HG03095 (cell line): ENCODE data around the gene CA9.

Experiments used
- ATAC-seq: cut with Tn5 transposase; IDR thresholded peaks from one replicate; pipeline ENCODE4 v1.9.1; 2021; ENCODE audit warnings: moderate library complexity; ENCODE audit not compliant: unreplicated experiment

Gene CA9

DNA sequence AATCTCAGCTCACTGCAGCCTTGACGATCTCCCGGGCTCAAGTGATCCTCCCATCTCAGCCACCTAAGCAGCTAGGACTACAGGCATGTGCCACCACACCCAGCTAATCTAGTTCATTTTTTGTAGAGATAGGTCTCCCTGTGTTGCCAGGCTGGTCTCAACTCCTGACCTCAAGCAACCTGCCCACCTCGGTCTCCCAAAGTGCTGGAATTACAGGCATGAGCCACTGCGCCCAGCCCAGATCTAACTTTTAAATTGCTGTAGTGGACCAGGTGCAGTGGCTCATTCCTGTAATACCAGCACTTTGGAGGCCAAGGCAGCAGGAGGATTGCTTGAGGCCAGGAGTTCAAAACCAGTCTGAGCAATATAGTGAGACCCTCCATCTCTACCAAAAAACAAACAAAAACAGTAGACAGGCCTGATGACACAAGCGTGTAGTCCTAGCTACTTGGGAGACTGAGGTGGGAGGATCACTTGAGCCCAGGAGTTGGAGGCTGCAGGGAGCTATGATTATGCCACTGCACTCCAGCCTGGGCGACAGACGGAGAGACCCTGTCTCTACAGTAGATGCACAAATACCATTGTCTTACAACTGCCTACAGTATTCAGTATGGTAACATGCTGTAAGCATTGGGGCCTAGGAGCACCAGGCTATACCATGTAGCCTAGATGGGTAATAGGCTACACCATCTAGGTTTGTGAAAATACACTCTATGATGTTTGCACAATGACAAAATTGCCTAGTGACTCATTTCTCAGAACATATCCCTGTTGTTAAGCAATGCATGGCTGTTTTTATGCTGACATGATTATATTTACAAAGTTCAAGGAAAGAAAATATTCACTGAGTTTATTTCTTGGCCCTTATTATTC is 21.5 kb upstream of the CA9 start:
- ATAC-seq = no peak

DNA sequence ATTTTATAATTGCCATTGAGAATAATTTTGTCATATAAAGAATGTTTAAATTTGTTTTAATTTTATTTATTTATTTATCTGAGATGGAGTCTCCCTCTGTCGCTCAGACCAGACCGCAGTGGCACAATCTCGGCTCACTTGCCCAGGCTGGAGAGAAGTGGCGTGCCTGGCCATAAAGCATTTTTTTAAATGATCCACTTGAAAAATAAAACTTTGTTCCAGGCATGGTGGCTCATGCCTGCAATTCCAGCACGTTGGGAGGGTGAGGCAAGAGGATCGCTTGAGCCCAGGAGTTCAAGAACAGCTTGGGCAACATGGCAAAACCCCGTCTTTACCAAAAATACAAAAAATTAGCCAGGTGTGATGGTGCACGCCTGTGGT is 20.9 kb upstream of the CA9 start:
- ATAC-seq = no peak

DNA sequence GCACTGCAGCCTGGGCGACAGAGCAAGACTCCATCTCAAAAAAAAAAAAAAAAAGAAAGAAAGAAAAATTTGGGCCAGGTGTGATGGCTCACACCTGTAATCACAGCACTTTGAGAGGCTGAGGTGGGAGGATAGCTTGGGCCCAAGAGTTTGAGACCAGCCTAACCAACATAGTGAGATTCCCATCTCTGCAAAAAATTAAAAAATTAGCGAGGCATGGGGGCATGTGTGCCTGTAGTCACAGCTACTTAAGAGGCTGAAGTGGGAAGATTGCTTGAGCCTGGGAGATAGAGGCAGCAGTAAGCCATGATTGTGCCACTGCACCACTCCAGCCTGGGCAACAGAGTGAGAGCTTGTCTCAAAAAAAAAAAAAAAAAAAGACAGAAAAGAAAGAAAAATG is 20.1 kb upstream of the CA9 start:
- no peak for ATAC-seq

DNA sequence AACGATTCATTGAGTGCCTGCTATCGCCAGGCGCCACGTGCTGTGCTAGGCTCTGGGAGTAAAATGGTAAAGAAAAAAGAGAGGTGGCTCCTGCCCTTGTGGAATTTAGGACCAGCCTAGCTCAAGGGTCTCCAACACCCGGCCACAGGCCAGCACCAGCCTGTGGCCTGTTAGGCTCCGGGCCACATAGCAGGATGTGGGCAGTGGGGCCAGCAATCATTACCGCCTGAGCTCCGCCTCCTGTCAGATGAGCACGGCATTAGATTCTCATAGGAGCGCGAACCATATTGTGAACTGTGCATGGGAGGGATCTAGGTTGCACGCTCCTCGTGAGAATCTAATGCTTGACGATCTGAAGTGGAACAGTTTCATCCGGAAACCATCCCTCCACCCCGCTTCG is 17.4 kb upstream of the CA9 start:
- ATAC-seq = no peak

DNA sequence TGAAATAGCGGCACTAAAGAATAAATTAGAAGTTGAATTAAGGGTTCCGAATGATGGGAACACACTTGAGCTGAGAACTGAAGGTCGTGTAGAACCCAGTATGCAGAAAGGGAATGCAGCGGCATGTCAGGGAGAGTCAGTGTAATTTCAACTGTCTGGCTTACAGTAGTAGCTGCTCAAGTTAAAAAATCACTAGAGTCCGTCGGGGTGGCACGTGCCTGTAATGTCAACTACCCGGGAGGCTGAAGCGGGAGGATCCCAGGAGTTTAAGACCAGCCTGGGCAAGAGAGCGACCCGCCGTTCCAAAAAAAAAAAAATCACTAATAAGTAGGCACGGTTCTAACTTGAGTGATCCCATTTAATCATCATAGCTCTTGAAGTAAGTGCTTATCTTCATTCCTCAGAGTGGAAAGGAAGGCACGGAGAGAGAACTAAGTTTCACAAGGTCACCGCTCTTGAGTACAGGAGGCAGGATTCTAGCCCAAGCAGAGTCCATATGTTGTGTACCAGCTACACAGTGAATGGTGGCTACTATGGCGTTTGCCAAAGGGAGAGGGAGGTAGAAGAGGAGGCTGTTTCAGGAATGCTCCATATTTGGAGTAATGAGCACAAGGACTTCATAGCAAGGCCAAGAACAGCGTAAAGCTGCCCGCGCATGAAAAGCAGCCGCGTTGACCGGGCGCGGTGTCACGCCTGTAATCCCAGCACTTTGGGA is 16.7 kb upstream of the CA9 start:
- ATAC-seq = no peak

DNA sequence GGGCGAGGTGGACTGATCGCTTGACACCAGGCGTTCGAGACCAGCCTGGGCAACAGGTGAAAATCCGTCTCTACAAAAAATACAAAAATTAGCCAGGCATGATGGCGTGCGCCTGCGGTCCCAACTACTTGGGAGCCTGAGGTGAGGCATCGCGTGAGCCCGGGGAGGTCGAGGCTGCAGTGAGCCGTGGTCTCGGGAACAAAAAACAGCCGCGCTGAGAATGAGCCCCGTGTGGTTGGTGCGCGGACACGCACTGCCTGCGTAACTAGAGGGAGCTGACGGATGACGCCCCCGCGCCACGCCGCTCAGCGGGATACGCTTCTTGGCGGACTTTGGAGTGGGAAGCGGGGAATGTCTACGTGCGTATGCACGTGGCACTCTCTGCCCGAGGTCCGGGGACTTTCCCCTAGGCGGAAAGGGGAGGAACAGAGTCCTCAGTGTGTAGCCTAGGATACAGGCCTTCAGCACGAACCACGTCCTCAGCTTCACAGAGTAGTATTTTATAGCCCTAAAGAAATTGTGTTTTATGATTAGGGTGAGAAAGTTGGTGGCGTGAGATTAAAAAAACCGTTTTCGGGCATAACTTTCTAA is 16.1 kb upstream of the CA9 start, which contains the start of gene RMRP:
TSS of gene RMRP (minus strand) at position 474 of the 591 bp plus-strand sequence.
- peak; percentile 85 for ATAC-seq

DNA sequence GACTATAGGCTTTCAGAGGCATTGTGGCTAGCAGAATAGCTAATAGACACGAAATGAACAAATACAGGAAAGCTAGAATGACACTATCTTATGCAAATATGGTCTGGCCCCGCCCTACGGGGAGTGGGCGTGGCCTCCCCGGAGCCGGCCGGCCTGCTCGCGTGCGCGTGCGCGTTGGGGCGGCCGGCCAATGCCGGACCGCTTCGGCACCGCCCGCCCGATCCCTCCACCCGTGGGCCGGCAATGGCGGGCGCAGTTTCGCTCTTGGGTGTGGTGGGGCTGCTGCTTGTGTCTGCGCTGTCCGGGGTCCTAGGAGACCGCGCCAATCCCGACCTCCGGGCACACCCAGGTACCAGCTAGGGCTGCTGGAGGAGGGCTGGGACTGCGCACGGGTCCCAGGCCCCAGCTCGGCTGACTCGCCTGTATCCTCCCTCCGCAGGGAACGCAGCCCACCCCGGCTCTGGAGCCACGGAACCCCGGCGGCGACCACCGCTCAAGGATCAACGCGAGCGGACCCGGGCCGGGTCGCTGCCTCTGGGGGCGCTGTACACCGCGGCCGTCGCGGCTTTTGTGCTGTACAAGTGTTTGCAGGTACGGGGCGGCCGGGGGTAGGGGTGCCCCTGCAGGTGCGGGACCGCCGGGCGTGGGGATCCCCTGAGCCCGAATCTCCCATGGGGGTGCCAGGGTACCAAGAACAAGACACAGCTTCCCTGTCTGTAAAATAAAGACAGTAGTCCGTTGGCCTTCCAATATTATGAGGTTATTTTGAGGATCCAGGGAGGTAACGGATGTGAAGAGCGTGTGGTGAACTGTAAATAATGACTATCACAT is 15.4 kb upstream of the CA9 start, which contains the start of gene CCDC107:
TSS of gene CCDC107 (plus strand) at position 156 of the 831 bp plus-strand sequence. CDS start at position 244, 88 bp downstream.
- ATAC-seq = peak; percentile 44

DNA sequence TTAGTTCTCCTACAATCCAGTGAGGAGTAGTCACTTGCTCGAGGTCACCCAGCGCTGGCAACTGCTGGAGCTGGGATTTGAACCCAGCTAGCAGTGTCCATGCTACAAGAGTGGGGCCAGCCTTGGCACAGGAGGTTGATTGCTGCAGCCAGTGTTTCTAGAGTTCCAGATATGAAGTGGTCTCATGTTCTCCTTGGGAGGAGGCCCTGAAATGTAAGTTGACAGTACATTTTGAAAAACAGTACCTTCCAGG is 14.8 kb upstream of the CA9 start:
- no peak for ATAC-seq

DNA sequence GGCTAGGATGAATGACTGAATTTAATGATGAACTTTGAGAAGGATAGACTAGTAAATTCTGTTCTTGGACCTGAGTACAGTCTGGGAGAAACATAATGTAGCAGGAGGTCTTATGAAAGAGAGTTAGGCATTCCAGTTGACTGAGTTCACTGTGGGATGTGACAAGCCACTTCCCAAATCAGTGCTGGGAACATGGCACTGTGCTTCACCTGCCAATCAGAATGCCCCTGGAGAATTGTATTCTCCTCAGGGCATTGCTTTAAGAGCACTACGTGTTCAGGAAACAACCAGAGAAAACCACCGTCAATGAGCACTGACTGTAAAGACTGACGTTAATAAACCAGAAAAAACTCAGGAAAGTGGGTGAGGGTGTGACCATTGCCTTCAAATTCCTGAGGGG is 14.4 kb upstream of the CA9 start:
- ATAC-seq = no peak

DNA sequence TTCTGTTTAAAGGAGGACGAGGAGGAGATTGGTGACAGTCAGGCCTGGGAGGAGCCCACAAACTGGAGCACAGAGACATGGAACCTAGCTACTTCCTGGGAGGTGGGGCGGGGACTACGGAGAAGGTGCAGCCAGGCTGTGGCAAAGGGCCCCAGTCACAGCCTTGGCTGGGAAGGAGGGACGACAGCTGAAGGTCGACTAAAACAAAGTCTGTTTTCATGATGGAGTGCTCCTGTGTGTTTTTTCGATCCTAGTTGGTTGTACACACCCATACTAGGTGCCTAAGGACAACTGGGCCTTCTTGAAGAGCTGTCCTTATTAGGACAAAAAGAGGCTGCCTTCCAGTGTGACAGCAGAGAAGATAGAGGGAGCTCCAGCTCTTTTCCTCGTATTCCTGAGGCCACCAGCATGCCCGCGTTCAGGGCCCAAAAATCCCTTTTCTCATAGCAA is 12.7 kb upstream of the CA9 start:
- ATAC-seq = no peak

DNA sequence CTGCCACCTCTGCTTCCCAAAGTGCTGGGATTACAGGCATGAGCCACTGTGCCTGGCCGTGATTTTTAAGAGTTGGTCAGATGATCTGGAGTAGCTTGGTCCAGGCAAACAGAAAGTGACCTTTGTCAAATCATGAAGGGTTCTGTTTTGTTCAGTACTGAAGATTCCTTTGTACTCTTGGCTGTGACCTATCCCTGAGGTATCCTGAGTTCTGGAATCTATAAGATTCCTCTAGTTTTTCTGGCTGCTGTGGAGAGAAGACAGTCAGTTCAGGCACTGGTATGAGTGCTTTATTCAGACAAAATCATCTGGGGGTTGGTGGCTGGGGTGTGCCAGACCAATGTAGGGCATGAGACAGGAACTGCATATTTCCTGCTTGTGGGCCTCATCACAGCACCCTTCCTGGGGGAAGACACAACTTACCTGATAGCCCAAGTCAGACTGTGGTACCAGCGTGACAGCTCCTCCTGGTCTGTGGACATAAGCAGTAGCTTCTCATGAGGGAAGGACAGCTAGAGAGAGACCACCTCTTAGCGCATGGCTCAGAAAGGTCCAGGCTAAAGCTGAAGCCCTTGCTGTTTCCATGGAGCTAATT is 11.9 kb upstream of the CA9 start:
- no peak for ATAC-seq

DNA sequence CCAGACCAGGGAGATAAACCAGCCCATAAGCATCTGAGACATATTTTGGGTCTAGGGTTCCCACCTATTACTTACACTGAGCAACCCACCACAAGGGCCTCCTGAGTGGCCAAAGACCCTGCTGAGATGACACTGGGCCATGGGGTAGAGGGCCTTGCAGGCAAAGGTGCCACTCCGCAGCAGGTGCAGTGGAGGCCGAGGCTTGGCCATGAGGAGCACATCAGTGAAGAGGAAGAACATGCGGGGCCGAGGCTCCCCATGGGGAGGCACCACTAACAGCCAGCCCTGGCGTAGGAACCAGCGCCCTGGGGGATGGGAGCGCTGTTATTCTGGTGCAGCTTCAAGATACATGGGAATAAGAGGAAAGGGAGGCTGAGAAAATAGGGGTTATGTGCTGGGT is 11.3 kb upstream of the CA9 start:
- ATAC-seq = no peak

DNA sequence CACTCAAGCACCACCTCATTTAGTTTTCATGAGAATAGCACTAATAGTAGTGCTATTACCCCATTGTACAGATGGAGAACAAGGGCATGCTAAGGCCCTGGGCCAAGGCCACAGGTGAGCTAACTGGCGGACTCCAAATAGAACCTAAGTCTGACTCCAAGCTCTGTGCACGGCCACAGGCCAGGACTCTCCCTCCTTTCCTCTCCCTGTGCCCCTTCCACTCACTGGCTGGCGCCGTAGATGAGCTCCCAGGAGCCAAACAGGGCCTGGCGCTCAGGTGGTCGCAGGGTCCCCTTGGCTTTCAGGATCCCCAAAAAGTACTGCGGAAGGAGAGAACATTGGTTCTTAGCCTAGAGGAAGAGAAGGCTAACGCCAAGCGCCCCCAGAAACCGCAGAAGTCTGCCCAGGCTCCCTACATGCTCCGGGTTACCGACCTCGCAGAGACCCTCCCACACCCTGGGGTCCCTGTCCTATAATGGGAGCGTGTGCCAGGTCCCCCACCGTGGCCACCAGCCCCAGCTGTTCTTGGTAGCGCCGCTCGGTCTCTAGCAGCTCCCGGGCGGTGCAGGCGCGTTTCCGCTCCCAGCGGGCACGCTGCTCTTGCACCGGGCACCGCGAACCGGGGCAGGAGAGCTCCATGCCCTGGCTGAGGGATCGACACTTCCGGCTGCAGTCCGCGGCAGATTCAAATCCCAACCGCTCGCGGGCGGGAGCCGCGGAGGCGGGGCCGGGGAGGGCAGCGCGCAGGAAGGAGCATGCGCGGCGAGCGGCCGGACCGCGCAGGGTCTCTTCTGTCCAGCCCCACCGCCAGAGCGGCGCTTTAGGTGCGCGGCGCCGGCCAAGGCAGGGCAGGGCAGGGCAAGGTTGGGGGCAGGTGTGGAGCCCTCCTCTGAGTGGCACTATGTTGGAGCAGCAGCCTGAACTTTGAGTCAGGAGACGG is 8.9 kb upstream of the CA9 start, which contains the start of gene ARHGEF39:
TSS of gene ARHGEF39 (minus strand) at position 665 of the 940 bp plus-strand sequence. CDS start at position 639, 26 bp downstream.
- ATAC-seq = peak; percentile 61

DNA sequence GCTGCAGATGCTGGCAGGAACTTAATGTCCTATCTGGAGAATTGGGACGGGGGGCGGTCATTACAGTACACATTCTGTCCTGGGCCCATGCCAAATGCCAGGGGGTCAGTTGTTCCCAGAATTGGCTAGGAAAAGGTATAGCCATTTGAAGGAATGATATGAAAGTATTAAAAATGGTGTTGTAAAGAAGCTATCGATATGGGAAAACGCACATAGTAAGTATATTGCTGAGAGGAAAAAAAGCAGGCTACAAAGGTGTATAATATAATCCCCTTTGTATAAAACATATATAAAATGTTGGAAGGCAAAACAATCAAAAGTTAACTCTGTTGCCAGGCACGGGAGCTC is 8.3 kb upstream of the CA9 start:
- ATAC-seq = no peak

DNA sequence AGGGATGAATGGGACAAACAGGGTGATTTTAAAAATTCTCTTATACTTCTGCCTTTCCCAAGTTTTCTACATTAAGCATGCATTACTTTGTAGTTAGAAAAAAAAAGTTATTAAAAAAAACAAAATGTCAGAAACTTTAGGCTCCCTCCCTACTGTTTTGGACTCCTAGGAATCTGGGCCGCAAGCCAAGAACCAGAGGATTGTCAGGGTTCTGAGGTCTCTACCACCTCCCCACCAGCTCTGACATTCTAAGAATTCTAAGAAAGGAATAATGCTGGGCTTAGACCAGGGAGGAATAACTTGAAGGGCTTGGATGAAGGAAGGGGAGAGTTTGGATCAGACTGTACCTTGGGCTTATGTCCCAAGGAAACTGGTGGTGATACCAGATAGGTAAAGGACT is 7.7 kb upstream of the CA9 start:
- no peak for ATAC-seq

DNA sequence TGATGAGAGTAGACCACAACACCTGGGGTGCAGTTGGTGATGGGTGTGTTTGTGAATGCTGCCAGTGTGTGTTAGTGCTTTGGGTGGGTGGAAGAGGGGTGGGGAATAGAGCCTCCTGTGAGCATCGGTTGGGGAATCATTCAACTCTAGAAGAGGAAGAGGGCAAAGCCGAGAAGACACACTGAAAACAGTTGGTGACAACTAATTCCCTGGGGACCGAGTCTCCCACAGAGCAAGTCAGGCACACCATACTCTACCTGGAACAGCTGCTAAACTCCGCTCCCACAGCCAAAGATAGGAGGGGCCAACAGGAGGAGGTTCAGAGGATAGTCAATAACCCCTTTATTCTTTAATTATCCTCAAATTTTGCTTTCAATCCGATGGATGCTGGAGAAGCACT is 7.2 kb upstream of the CA9 start:
- ATAC-seq = no peak

DNA sequence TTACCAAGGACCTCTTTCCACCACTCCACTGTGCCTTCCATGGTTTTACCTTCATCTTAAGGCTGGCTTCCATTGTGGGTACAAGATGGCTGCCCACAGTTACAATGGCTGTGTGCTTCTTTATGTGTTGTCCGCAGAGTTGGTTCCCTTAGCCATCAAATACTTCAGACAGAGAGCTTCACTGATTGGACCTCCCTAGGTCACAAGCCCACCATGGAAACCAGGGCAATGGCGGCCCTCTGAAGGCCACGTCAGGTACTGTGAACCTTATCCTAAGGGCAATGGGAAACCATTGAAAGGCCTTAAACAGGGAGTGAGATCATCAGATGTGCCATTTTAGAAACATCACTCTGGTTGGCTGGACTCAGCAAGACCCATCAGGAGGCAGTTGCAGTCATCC is 5.8 kb upstream of the CA9 start:
- no peak for ATAC-seq

DNA sequence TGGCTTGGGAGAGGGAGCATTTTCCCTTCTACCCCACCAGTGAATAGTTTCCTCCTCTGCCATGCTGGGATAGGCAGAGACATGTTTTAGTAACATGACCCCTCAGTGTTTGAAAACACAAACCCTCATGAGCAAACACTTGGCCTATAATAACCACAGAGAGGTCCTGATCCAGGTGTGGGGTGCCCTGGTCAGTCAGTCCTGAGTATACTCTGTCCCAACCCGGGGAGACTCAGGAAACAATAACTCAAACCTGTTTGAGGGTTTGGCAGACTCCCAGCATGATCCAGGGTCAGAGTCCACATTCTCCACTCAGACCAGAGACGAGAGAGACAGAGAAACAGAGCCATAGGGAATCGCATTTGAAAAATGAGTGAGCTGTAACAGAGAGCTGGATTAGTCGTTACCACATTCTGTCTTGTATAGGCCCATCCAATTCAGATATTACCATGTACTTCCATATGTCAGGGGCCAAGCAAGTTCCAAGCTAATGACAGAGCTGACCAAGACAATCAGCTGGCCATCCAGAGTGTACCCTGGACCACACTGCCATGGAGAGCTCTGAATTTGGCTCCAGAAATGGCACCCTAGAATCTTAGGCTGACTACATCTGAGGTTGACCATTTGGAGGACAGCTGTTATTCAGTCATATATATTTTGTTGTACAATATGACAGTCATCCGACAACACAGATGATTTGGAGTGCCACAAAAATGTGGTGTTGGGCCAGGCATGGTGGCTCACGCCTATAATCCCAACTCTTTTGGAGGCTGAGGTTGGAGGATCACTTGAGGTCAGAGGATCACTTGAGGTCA is 4.2 kb upstream of the CA9 start:
- no peak for ATAC-seq

DNA sequence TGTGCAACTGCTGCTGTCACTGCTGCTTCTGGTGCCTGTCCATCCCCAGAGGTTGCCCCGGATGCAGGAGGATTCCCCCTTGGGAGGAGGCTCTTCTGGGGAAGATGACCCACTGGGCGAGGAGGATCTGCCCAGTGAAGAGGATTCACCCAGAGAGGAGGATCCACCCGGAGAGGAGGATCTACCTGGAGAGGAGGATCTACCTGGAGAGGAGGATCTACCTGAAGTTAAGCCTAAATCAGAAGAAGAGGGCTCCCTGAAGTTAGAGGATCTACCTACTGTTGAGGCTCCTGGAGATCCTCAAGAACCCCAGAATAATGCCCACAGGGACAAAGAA is 265 bp downstream of the CA9 start:
- no peak for ATAC-seq
